HG03103 (cell line): Measurements from ENCODE around the gene NDFIP1.
A peak's percentile ranks its signal among the peaks of the same experiment; 100 is the strongest.
"Not testable (repeated sequence)": the region's sequence is repeated elsewhere in the genome, so short reads cannot be mapped to it uniquely, and the experiment has no call there.

ENCODE experiments used
- ATAC-seq: cut with Tn5 transposase; IDR thresholded peaks from one replicate; pipeline ENCODE4 v1.9.1; 2021; ENCODE audit warnings: low read depth; ENCODE audit not compliant: unreplicated experiment

The NDFIP1 gene, protein sequence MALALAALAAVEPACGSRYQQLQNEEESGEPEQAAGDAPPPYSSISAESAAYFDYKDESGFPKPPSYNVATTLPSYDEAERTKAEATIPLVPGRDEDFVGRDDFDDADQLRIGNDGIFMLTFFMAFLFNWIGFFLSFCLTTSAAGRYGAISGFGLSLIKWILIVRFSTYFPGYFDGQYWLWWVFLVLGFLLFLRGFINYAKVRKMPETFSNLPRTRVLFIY

DNA sequence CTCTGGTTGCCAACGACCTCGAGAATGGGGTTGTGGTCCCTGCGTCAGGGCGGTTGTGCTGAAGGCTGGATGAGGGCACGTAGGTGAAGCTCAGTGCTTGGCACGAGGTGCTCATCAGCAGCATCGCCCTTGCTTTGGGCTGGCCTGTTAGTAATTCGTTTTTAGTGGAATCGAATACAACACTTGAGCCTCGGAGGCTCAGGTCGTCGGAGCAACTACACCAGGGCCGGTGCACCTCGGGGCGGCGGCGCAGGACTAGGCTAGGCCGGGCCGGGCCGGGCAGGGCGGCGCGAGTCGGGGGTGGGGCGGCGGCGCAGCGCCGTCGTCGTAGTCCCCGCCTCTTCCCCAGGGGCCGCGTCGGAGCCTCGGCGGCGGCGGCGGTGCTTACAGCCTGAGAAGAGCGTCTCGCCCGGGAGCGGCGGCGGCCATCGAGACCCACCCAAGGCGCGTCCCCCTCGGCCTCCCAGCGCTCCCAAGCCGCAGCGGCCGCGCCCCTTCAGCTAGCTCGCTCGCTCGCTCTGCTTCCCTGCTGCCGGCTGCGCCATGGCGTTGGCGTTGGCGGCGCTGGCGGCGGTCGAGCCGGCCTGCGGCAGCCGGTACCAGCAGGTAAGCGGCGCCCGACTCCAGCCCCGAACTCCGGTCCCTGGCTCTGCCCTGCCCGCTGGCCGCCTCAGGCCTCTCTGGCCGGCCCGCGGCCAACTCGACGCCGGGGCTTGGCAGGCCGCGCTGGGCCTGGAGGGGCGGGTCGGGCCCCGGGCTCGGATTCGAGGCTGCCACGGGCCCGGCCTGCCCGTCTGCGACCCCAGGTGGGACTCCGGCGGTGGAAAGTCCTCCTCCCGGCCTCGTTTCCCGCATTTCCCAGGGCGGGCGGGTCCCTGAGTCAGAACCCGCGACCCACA, at the start of gene NDFIP1:
Gene NDFIP1 (plus strand): TSS at position 348 of the 899 bp plus-strand sequence. CDS start 196 bp downstream, at position 544.
- peak; percentile 94 for ATAC-seq

DNA sequence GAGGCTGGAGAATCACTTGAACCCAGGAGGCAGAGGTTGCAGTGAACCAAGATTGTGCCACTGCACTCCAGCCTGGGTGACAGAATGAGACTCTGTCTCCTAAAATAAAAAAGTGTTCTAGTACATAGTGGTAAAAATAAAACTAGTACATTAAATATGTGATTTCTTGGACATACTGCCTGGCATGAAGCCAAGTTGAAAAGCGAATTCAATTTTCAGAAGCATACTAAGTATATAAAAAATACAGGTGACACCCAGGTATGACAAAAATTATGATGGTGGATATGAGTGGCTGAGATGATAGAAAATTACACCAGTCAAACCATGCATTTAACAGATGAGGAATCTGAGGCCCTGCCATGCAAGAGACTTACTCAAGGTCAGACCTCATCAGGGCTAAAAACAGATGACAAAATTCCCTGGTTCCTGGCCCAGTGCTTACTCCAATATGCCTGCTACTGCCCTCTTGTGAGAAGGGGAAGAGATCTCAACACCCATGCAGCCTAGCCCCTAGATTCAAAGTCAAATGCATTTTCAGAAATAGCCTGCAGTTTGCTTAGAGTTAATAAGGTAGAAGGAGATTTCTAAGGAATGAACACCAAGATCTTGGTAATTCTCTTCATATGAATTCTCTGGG, 49.2 kb upstream of the NDFIP1 start:
- no peak for ATAC-seq

DNA sequence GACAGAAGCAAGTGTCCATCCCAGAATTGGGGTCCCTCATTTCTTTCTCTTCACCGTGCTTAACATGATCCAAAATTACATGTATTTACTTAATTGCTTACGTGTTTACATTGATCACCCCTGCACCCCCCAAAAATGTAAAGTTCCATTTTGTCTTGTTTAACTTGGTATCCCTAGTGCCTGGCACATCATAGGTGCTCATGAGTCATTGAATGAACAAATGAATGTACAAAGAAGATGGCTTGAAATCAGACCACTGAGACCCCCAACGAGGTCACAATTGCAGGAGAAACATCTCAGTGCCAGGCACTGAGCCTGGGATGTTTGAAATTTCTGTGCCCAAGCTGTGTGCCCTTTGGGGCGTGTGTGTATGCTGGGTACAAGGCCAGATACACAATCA, 45.2 kb upstream of the NDFIP1 start:
- no peak for ATAC-seq

DNA sequence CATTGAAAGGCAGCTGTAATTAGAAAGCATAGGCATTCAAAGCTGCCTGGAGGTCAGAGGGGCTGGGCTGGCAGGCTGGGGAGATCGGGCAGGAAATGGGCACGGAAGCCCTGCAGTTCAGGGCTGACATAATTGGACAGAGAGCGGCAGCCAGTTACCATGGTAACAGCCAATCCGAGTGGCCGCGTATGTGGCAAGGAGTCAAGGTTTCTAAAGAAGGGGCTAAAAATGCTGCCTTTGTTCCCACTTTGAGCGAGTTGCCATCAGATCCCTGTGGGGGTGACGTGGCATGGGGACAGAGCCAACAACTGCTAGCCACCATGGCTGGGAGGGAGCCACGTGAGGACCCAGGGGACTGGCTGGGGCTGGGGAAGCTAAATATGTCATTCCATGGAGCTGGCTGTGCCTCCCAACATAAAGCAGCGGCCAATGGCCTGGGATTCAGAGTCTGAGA, 44.7 kb upstream of the NDFIP1 start:
- no peak for ATAC-seq

DNA sequence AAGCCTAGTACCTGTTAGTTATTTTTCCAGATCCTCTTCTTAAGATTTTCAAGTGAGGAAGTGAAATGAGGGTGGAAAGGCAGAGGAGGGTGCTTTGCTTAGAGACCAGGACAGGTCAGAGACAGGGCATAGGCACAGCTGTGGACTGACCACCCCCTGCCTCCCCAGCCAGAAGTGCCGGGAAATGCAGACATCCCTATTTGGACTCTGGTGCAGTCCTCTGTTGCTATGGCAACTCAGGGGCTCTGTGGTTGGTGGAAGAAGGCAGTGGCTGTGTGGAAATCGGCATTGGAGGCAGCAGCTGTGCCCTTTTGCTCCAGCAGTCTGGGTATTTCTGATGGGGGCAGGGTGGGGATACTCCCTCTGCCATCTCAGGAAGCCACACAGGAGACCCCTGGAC, 43.3 kb upstream of the NDFIP1 start:
- ATAC-seq = no peak

DNA sequence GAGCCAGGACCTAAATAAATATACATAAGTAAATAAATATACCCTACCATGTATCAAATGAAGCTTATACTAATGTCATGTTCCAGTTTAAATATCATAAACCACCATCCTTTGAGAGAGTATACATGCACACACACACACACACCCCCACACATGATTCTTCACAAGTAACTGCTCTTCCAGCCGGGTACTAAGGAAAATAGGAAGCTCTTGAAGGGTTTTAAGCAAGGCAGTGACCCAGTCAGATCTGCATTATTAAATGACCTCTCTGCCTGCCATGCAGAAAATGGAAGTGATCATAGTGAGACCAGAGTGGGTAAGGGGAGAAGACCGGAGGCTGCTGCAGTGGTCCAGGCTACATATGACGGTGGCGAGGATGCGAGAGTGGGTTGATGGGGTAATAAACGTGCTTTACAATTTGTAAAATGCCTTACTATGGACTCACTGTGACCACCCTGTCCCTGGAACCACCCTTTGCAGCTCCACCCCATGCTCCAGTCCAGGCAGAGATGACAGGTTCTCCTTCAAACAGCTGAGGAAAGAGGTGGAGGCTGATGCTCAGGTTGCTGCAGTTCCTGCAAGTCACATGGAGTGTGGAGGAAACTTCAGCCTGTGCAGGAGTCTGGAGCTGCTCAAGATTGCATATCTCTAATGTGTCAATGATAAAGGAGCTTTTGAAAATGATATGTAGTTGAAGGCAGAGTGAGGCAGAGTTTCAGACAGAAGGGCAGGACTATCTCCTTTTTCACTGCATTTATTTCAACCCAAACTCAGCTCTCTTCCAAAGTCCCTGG, 38.8 kb upstream of the NDFIP1 start:
- no peak for ATAC-seq

DNA sequence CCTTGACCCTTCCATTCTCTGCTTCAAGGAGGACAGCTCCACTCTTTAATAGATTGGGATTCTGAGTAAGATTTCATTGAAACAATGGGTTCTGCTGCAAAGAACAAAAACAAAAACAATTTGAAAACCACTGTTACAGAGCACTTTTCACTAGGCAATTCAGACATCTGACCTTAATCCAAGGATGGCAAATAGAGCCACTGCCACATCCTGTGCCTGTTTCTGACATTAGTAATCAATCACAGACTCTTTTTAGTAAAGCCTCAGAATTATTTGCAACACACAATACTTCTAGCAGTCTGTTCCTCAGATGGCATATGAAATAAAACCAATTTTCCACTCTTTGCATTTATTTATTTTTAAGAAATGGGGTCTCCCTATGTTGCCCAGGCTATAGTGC, 37.8 kb upstream of the NDFIP1 start:
- ATAC-seq = no peak

DNA sequence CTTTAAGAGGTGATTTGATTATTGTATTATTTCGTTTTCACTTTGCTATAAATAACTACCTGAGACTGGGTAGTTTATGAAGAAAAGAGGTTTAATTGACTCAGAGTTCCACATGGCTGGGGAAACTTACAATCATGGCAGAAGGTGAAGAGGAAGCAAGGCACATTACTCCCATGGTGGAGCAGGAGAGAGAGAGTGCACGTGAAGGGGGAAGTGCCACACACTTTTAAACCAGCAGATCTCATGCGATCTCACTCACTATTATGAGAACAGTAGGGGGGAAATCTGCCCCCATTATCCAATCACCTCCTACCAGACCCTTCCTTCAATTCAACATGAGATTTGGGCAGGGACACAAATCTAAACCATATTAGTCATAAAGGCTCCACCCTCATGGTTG, 36.1 kb upstream of the NDFIP1 start:
- ATAC-seq = no peak

DNA sequence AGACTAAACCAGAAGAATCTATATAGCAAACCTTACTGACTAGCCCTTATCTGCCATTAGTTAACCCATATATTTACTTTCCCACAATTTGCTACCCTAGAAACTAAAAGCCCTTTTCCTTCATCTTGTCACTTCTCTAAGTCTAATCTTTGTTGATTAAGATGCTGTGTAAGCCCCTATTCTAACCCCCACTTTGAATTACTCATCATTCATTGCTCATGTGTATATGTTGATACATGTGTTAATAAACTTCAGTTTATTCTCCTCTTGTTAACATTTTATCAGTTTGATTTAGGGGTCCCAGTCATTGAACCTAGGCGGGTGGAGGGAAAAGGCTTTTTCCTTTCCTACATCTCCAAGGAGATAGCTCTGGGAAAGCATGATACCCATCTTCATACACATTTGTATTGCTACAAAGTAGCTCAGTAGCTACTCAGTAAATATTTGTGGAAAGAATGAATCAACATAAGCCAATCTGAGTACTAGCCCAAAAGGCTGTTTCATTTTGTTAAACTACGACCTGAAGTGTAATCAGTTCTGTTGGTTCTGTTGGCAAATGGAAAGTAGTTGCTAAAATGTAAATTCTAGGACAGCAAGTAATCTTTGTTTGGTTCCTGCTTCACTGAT, 35.1 kb upstream of the NDFIP1 start:
- no peak for ATAC-seq

DNA sequence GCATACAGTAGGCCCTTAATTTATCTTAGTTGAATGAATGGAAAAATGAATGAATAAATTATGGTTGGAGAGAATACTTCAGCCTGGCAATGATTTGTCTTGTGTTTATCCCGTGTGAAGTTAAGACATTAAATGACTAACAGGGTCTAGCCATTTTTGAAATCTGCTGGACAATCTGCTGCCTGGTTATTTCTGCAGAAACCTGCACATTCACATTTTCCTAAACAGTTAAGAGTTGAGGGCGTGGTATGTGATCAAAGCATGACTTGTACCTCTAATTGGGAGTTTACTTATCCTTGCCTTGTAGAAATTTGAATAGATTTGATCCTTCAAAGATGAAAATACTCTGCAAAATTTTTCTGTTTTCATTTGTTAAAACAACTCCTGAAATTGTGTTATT, 34.6 kb upstream of the NDFIP1 start:
- no peak for ATAC-seq

DNA sequence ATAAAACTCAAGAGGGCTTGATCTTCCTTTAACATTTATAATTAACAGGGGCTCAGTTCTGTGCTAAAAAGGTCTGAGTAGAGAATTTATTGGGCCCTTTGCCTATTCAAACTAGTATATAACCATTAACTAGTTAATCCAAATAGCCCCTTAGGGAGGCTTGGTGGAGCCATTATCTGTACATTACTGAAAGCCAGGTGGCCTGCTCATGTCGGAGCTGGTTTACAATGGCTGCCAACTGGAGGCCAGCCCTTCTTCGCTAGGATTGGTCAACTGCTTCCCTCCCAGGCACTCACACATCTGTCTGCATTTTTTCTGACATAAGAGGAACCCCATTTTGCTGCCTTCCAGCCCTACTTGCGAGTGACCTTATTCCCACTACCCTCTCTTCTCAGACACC, 30.4 kb upstream of the NDFIP1 start:
- ATAC-seq = no peak

DNA sequence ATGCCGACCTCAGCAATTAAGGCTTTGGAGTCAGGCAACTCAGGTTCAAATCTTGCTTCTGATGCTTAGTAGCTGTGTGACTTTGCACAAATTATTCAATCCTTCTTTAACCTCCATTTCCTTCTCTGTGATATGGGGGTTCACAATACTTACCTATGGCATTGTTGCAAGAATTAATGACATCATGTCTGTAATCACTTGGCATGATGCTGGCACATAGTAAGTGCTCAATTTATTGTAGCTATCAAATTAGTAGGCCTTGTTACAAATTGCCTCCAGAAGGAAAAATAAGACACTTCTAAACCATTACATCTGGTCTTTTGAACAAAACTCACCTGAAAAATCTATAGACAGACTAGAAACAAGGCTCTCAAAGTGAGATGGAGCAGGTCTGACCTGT, 29.9 kb upstream of the NDFIP1 start:
- ATAC-seq = no peak

DNA sequence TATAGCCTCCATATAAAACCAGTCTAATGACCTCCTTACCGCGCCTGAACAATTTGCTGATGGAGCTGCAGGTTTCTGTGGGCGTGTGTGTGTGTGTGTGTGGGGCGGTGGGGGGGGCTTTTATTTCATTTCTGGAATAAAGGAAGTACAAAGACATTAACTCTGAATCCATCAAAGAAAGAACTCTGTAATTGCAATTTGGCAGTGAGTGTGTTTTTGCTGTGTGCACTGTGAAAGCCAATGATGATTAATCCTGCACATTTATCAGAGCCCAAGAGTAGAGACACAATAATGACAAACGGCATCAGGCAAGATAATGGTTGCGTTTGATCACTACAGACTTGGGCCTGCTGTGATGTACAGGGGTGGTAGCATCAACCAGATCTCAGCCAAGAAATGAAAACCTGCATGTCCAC, 29.3 kb upstream of the NDFIP1 start:
- no peak for ATAC-seq

DNA sequence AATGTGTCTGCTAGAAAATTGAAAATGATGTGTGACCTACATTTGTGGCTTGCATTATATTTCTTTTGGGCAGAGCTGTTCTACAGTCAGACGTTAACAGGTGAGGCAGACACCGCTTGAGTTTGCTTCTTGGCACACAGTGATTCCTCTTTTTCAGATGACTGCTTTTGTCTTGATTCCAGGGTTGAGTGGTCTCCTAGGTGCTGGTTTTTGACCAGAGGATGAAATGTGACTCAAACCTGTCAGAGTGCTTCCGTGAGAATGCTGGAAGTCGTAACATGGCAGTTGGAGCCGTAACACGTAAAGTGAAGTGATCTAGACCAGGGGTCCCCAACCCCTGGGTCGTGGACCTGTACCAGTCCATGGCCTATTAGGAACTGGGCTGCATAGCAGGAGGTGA, 28.3 kb upstream of the NDFIP1 start:
- ATAC-seq = no peak

DNA sequence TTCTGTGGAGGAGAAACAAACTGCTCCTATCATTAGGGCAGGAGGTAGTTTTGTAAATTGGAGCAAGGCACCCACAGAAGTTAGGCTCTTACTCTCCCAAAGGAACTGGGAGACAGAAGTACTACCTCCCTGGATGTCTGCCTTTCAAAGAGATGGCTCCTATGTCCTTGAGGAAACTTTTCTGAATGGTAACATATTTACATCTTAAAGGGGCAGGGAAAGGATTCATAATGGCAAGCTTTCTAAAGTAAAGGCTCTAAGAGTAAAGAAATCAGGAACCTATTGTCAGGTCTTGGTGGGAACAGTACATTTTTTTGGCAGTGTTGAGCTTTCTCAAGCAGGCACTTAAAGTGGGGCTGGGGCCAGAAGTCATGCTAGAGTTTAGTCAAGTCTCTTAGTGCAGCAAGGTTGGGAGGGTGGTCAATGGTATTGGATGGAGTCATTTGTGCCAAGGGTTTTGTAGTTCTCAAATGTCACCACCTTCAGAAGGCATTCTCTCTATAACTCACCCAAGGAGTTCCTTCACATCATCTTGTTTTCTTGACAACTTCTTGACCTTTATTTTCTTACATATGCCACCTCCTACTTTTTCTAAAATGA, 26.3 kb upstream of the NDFIP1 start:
- no peak for ATAC-seq

DNA sequence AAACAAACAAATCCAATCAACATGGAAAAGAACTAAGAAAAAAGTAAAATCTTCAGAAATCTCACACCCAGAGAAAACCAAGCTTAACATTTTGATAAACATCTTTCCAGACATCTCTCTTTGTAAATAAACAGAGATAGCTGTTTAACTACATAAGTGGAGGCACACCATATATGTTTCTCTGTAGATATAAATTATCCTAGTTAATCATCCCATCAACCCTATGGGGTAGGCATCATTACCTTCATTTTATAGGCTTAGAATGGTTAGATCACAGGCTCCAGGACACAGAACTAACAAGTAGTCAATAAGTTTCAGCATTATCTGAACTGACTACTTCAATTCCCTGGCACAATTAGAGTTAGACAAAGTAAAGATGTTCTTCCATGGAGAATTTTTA, 22.4 kb upstream of the NDFIP1 start:
- ATAC-seq = no peak

DNA sequence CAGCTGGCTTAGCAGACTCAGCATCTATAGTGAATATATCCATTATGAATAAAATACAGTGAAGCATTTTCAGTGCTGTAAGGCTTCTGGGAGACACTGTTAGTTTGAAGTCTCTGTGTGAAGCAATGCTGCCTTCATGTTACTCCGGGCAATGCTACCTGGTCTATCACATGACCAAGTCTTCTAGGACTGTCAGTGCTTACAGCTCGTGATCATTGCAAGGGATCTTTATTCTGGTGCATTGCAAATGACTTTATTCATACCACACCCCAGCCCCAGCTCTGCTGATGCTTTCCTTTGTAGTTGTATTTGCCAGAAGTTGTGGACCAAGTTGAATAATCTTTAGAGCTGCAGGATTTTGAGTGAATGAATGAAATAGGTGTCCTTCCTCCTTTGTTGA, 21.9 kb upstream of the NDFIP1 start:
- no peak for ATAC-seq

DNA sequence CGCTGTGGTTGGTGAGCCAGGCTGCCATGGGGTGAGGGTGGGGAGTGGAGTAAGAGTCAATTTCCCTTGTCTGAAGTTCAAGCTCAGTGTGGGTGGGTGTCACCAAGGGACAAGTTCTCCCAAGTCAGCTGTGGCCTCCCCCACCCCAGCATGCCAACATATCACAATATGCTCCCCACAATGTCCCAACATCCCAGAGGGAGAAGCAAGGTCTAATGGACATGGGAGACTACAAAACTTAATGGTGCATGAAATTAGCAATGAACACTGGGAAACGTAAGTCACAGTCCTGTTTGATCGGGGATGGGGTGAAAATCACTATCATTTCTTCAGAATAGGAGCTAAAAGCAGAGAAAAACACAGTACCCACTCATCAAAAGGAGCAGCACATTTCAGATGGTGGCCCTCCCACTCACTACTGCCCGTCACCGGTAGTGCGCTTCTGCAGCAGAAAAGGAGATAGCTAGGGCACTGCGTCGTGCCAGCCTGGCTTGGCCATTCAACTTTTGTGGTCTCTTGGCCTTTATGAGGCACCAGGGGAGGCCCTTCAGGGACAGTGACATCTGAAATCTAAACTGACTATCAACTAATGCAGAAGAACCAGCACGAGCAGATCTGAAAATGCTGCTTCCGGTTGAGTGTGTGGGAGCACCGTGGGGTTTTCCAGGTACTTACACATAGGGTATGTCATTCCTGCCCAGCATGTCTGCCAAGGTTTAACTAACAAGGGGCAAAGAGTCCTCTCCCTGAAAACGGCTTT, 20.5 kb upstream of the NDFIP1 start:
- no peak for ATAC-seq

DNA sequence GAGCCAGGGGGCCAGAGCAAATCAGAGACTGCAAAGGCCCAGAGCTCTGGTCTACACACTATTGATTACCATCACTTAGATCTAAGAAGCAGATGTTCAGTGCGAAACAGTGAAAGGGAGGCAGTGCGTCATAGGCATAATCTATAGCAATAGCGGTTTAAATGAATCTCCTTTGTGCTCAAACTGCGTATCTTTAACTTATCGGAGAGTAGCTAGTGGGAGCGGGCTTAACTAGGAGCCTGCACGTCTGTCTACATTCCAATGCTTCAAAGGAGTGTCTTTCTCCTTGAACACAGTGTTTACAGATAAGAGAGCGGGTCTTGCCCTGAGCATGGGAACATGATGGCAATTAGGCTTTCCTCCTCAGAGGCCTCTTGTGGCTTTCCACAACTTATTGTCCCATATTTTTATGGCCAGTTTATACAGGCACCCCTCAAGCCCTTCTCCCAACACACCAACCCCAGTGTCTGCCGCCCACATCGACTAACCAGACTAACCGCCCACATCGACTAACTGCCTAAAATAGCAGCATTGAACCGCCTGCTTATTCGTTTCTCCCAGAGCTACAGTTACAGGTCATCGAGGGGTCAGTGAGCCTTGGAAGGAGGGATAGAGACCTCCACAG, 19.6 kb upstream of the NDFIP1 start:
- ATAC-seq = not testable (repeated sequence)
